KMS-11 (cell line): ENCODE measurements around the gene KIF26B.

ENCODE experiments used
- H2AFZ ChIP-seq: fragments of 200-600 bp; sonication (generic); 2 replicates; pipeline ENCODE4 v1.6.1; 2016; ENCODE audit warnings: antibody characterized with exemption, mixed run types, low read depth
- H3K27ac ChIP-seq: fragments of 200-600 bp; sonication (generic); 2 replicates; pipeline ENCODE4 v1.6.1; 2016; ENCODE audit warnings: mild to moderate bottlenecking, mixed run types
- H3K27me3 ChIP-seq: fragments of 200-600 bp; sonication (generic); 2 replicates; pipeline ENCODE4 v1.6.1; 2017; ENCODE audit warnings: mild to moderate bottlenecking, low read depth, mixed run types, moderate library complexity; ENCODE audit not compliant: insufficient read depth
- H3K36me3 ChIP-seq: fragments of 200-600 bp; sonication (generic); 2 replicates; pipeline ENCODE4 v1.6.1; 2017; ENCODE audit warnings: mild to moderate bottlenecking, mixed run types; ENCODE audit not compliant: insufficient read depth
- H3K4me1 ChIP-seq: fragments of 200-600 bp; sonication (generic); 2 replicates; pipeline ENCODE4 v1.6.1; 2016; ENCODE audit warnings: mild to moderate bottlenecking, low read depth, mixed run types; ENCODE audit not compliant: poor library complexity, severe bottlenecking
- H3K4me2 ChIP-seq: fragments of 200-600 bp; sonication (generic); 2 replicates; pipeline ENCODE4 v1.7.0; 2016; ENCODE audit warnings: mild to moderate bottlenecking, mixed run types
- H3K4me3 ChIP-seq: fragments of 200-600 bp; sonication (generic); IDR thresholded peaks from 2 replicates; pipeline ENCODE4 v1.6.1; 2017; ENCODE audit warnings: low read depth, low read length, mixed read lengths; ENCODE audit not compliant: insufficient read depth
- H3K79me2 ChIP-seq: fragments of 200-600 bp; sonication (generic); 2 replicates; pipeline ENCODE4 v1.6.1; 2016; ENCODE audit warnings: low read depth, mixed run types; ENCODE audit not compliant: insufficient read depth
- H3K9ac ChIP-seq: fragments of 200-600 bp; sonication (generic); 2 replicates; pipeline ENCODE4 v1.6.1; 2016; ENCODE audit warnings: mild to moderate bottlenecking, mixed run types
- H4K20me1 ChIP-seq: fragments of 200-600 bp; sonication (generic); 2 replicates; pipeline ENCODE4 v1.6.1; 2016; ENCODE audit warnings: mild to moderate bottlenecking, mixed run types; ENCODE audit not compliant: insufficient read depth
- TF ChIP-seq, protein P1 (sequence below): fragments of 200-600 bp; sonication (generic); conservative IDR thresholded peaks from 2 replicates; pipeline ENCODE4 v1.6.1; 2017; ENCODE audit warnings: low read depth, mild to moderate bottlenecking, antibody characterized with exemption, low read length, moderate library complexity, mixed read lengths

Gene KIF26B

DNA sequence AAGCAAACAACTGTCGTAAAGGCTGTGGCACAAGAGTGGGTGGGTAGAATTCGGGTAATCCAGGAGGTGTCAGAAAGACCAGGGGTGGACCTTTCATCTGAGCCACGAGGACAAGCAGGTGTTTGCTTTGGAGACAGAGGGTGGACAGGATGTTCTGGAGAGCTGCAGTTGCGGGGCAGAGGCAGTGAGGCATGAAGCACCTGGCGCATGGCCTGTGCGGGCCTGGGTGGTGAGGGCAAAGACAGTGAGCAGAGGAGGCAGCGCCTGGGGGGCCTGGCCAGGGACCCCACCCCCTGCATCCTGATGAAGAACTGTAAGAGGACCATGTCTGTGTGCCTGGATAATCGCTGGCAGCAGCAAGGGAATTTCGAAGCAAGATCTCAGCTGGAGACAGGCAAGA lies 24.9 kb downstream of the KIF26B start:
- Histone ChIP-seq H3K27ac (no peak overlapping the region), H3K4me1 (no peaks in the 10 kb centered on the region), H3K79me2 (no peaks in the 10 kb centered on the region), H4K20me1 (no peaks in the 10 kb centered on the region), H3K36me3 (no peaks in the 10 kb centered on the region), H3K4me3 (no peak overlapping the region), H3K9ac (no peak overlapping the region), H3K4me2 (no peak overlapping the region), H3K27me3 (no peaks in the 10 kb centered on the region), H2AFZ (no peak overlapping the region)
- TF ChIP-seq, protein P1, sequence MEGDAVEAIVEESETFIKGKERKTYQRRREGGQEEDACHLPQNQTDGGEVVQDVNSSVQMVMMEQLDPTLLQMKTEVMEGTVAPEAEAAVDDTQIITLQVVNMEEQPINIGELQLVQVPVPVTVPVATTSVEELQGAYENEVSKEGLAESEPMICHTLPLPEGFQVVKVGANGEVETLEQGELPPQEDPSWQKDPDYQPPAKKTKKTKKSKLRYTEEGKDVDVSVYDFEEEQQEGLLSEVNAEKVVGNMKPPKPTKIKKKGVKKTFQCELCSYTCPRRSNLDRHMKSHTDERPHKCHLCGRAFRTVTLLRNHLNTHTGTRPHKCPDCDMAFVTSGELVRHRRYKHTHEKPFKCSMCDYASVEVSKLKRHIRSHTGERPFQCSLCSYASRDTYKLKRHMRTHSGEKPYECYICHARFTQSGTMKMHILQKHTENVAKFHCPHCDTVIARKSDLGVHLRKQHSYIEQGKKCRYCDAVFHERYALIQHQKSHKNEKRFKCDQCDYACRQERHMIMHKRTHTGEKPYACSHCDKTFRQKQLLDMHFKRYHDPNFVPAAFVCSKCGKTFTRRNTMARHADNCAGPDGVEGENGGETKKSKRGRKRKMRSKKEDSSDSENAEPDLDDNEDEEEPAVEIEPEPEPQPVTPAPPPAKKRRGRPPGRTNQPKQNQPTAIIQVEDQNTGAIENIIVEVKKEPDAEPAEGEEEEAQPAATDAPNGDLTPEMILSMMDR = no peak

DNA sequence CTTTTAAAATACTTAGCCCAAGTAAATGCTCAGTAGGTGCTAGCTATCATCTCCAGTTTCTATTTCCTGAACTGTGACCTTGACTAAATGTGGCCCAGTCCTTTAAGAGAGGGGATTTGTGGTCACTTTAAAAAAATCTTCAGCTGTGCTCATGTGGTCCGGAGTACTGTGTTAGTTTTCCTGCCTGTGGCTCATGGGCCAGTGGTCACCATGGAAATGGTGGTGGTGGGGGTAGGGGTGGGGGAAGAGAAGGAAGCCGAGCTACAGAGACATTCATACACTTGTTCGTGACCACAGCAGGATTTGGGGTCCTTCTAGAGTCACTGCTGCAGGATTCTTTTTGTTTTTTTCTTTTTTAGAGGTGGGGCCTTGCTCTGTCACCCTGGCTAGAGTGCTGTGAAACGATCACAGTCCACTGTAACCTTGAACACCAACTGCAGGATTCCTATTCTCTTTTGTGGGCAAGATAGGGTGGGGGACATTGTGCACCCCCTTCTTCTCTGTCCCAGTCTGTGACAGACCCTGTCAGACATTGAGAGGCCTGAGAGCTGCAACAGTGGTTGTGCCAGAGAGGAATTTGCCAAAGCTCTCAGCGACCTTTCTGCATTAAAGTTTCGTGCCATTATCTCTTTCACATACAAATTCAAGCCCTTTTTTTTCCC lies 25.8 kb downstream of the KIF26B start:
- TF ChIP-seq, protein P1 = no peak
- Histone ChIP-seq H3K27ac (no peak overlapping the region), H3K27me3 (no peaks in the 10 kb centered on the region), H3K4me2 (no peak overlapping the region), H3K9ac (no peak overlapping the region), H4K20me1 (no peaks in the 10 kb centered on the region), H2AFZ (no peak overlapping the region), H3K36me3 (no peaks in the 10 kb centered on the region), H3K4me1 (no peaks in the 10 kb centered on the region), H3K4me3 (no peak overlapping the region), H3K79me2 (no peaks in the 10 kb centered on the region)

GRCh38 chr1:245181158-245181517 lies 26.4 kb downstream of the KIF26B start:
- no peaks in the 10 kb centered on the region for H3K4me1 ChIP-seq
- TF ChIP-seq, protein P1 = no peak
- no peaks in the 10 kb centered on the region for H4K20me1 ChIP-seq
- no peak overlapping the region for H3K27ac ChIP-seq
- no peaks in the 10 kb centered on the region for H3K36me3 ChIP-seq
- H2AFZ ChIP-seq = no peak overlapping the region
- H3K9ac ChIP-seq = no peak overlapping the region
- no peak overlapping the region for H3K4me2 ChIP-seq
- no peaks in the 10 kb centered on the region for H3K79me2 ChIP-seq
- no peak overlapping the region for H3K4me3 ChIP-seq
- no peaks in the 10 kb centered on the region for H3K27me3 ChIP-seq

GRCh38 chr1:245182028-245182427 lies 27.2 kb downstream of the KIF26B start:
- TF ChIP-seq, protein P1 = no peak
- no peak overlapping the region for H2AFZ ChIP-seq
- no peak overlapping the region for H3K4me2 ChIP-seq
- no peaks in the 10 kb centered on the region for H3K27me3 ChIP-seq
- H4K20me1 ChIP-seq = no peaks in the 10 kb centered on the region
- H3K79me2 ChIP-seq = no peaks in the 10 kb centered on the region
- H3K36me3 ChIP-seq = no peaks in the 10 kb centered on the region
- H3K27ac ChIP-seq = no peak overlapping the region
- no peak overlapping the region for H3K9ac ChIP-seq
- H3K4me1 ChIP-seq = no peaks in the 10 kb centered on the region
- no peak overlapping the region for H3K4me3 ChIP-seq
